CD4-positive, alpha-beta T cell treated with Interleukin-10 for 1 hour (primary cell): ENCODE results near the gene ABCA1.
A peak's percentile ranks its signal among the peaks of the same experiment; 100 is the strongest.
"Not testable (repeated sequence)": the region's sequence is repeated elsewhere in the genome, so short reads cannot be mapped to it uniquely, and the experiment has no call there.

Experiments used
- DNase-seq: peaks from one replicate; pipeline ENCODE4 v3.0.0-alpha.2; 2020

ABCA1 gene

GRCh38 chr9:104787306-104788015, 140.5 kb downstream of the ABCA1 start:
- DNase-seq = no peak

- DNase-seq = no peak
Observed at GRCh38 chr9:104786293-104786692, 141.7 kb downstream of the ABCA1 start.

- DNase-seq = no peak
Observed at GRCh38 chr9:104784098-104784497, 143.9 kb downstream of the ABCA1 start.

DNA sequence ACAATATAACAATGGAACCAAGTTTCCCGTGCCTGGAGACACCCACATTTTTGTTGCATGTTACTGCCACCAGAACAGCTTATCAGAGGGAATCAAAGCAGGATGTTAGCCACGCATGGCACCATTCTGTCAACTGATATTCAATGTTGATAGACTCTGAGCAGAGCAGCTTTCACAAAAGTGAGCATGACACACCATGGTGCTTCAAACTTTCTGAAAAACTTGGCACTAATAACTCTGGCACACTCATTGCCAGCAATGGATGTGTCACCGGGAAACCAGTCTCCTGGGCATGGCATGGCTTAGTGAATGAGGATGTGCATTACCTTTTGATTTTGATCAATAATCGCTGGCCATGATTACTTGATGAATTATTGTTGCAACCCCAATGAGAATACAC, 144.4 kb downstream of the ABCA1 start:
- DNase-seq = no peak

DNA sequence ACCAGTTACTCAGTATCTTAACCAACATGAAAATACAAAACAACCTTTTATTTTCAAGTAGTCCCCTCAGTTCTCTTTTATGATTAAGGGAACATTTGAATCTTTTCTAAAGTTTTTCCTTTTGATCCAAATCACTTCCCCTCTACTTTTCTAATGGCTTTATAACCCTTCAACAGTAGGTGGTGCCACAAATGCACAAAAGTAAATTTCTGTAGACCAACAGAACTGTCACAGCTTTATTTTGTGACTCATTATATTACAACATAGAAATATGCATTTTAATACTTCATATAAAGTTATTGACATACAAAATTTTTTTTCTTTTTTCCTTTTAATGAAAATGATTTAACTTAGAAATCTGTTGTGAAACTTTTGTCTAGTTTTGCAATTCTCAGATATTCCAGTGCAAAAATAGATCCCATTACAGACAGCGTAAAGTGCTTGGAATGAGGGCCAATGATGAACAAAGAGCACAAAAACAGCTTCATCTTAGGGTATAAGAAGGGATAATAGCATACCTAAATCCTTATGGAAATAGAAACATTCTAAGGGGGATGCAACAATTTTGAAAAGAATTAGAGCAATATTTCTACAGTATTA, 147.1 kb downstream of the ABCA1 start:
- DNase-seq = peak; percentile 23

GRCh38 chr9:104779946-104780535, 147.9 kb downstream of the ABCA1 start:
- DNase-seq = no peak

GRCh38 chr9:104779334-104779733, 148.6 kb downstream of the ABCA1 start:
- DNase-seq = no peak

DNA sequence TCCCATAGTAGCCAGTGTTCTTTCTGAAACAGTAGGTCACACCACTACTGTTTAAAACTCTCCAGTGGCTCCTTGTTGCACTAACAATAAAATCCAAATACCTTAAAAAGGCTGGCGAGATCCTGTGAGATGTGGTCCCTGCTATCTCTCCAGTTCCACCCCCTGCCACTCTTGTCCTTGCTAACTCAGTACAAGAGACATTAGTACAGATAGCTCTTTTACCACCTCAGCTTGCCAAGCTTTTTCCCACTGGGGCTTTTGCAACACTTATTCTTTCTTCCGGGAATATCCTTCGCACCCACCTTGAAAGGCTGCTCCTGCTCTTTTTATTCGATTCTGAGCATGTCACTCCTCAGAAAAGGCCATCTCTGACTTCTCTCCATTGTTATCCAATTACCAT, 149.2 kb downstream of the ABCA1 start:
- no peak for DNase-seq

- no peak for DNase-seq
Observed at GRCh38 chr9:104776797-104777196, 151.2 kb downstream of the ABCA1 start.

DNA sequence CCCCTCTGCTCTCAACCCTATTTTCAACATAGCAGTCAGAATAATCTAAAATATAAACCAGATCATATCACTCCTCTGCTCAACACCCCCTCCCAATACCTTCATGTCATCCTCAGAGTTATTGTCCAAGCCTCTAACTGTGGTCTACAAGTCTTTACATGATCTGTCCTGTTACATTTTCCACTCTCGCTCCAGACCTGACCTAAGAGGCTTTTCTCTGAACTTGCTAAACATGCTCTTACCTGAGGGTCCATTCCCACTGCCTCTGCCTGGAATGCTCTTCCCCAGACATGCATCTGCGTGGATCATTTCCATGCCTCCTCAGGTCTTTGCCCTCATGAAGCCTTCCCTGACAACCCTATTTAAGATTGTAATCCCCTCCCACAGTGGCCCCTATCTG, 152.0 kb downstream of the ABCA1 start:
- DNase-seq = no peak

- no peak for DNase-seq
Observed at GRCh38 chr9:104775574-104775936, 152.4 kb downstream of the ABCA1 start.

- DNase-seq = no peak
Observed at GRCh38 chr9:104774831-104775573, 153.0 kb downstream of the ABCA1 start.

GRCh38 chr9:104774132-104774531, 153.8 kb downstream of the ABCA1 start:
- DNase-seq = no peak

DNA sequence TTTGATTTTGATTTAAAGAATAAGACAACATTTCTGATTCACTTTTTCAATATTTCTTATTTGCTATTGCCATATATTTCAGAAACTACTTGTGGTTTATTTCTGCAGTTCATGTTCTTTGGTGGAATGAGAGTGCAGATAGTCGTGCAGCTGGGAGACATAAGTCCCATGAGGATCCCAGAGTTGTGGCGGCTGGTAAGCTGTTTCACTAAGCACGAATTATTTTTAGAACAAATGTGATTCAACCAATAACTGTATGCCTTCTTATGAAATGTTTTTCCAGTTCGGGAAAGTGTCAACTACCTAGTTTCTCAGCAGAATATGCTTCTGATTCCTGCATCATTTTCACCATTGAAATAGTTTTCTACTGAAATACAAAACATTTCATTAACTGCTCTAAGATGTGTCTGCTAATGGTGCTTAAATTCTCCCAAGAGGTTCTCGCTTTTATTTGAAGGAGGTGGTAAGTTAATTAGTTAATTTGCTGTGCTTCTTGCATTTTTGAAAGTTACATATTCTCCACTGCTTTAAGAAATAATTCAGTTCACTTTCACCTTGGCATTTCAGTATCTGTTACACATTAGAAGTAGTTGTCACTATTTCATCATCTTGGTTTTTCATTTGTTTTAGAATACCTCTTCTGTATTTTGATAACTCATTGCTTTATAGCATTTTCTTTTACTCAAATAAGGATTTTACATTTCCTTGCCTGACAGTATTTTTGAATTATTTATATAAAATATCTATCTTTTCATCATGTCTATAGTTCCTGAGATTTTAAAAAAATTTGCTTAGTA, 155.0 kb downstream of the ABCA1 start:
- no peak for DNase-seq

DNA sequence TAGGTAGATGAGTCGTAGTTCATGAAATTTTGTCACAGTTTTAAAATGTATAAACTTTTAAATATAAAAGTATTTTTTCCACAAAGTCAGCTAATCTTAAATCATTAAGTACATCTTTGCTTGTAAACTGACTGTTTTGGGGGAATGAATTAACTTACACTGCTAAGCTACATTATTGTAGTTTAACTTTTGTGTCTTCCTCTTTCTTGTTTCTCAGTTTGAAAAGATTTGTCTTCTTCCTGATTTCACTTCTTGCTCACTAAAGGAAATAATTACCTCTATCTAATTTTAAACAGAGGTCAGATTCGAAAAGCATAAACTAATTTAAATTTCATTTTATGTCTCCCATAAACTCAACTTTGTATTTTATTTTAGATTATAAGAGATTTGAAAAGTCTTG, 158.3 kb downstream of the ABCA1 start:
- DNase-seq = no peak

DNA sequence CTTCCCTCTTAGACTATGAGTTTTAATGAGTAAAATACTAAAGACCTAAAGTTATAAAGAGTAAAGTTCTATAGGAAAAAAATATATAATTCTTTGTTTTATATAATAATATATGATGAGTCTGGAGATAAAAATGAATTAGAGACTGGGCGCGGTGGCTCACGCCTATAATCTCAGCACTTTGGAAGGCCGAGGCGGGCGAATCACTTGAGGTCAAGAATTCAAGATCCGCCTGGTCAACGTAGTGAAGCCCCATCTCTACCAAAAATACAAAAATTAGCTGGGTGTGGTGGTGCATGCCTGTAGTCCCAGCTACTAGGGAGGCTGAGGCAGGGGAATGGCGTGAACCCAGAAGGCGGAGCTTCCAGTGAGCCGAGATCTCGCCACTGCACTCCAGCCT, 158.9 kb downstream of the ABCA1 start:
- DNase-seq = not testable (repeated sequence)

DNA sequence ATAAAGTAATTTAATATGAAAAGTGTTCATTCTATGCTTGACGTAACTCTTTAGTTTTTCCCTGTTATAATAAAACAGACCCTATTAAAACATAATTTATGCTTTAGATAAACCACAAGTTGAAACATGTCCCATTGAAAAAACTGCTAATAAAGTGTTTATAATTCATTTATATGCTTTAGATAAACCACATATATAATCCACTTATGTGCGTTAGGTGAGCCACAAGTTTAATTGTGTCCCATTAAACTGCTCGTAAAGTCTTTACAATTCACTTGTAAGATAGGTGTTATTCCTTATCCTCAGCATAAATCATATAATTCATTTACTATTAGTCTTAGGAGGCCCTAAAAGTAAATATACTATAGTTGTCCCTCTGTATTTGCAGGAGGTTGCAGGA, 160.4 kb downstream of the ABCA1 start:
- no peak for DNase-seq

DNA sequence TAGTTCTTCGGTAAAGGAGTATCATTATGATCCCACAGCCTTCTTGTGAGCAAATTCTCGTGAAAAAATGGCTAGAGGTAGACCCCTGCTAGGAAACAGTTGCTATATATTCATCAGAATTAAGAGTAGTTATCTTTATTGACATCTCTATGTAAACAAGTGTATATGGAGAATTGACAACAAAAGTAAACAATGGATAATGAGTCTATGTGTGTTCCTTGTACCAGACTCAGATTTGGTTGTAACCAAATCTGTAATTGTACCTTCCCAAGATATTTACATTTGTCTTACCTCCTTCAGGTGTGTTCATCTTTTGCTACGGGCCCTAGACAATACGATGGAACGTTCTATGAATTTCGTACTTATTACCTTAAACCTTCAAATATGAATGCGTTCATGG, 161.9 kb downstream of the ABCA1 start:
- DNase-seq = no peak

- DNase-seq = no peak
Observed at GRCh38 chr9:104765138-104765537, 162.8 kb downstream of the ABCA1 start.

- DNase-seq = no peak
Observed at GRCh38 chr9:104758974-104759373, 169.0 kb downstream of the ABCA1 start.

- no peak for DNase-seq
Observed at GRCh38 chr9:104750185-104750767, 177.7 kb downstream of the ABCA1 start.

GRCh38 chr9:104748359-104749031, 179.5 kb downstream of the ABCA1 start:
- no peak for DNase-seq
